AG04449 (cell line): ENCODE measurements around the gene BABAM2.

ENCODE experiments used
- CTCF ChIA-PET: fragments of 350-600 bp; formaldehyde crosslinking; extraction: SDS; loops from one replicate; lab custom pipeline; 2021; ENCODE audit warnings: antibody characterized with exemption; lab: Yijun Ruan, JAX
- POLR2A ChIA-PET: fragments of 400-600, 350-600 bp; formaldehyde crosslinking; extraction: SDS; loops from one replicate; lab custom pipeline; 2020; ENCODE audit warnings: antibody characterized with exemption, inconsistent platforms; lab: Yijun Ruan, JAX
- DNase-seq: peaks from one replicate; pipeline ENCODE4 v3.0.0-alpha.2; 2010; ENCODE audit warnings: low read depth, low spot score
- H3K4me3 ChIP-seq: 2 replicates; pipeline ENCODE4 v1.5.1; 2011; ENCODE audit warnings: low read depth, mild to moderate bottlenecking, control low read depth, low read length
- CTCF ChIP-seq: IDR thresholded peaks from one replicate; pipeline ENCODE4 v1.5.1; 2011; ENCODE audit warnings: mild to moderate bottlenecking, moderate library complexity, low read length, control low read depth, inconsistent platforms; ENCODE audit not compliant: insufficient read depth; ENCODE audit errors: missing control alignments

BABAM2 gene

GRCh38 chr2:27955384-27956161, 65.0 kb downstream of the BABAM2 start:
- CTCF ChIA-PET: interaction anchor here (1.3 kb wide), 1 partner anchor 441 kb away, joined by 3 read pairs; no protein-coding TSS in a partner anchor
- POLR2A ChIA-PET: interaction anchor here (0.8 to 1.3 kb wide), 3 partner anchors 37 to 436 kb away, joined by 3 to 5 read pairs (median 4); no protein-coding TSS in a partner anchor
- DNase-seq: no peak
- H3K4me3 ChIP-seq: no peak overlapping the region
- TF ChIP-seq CTCF: no peak

DNA sequence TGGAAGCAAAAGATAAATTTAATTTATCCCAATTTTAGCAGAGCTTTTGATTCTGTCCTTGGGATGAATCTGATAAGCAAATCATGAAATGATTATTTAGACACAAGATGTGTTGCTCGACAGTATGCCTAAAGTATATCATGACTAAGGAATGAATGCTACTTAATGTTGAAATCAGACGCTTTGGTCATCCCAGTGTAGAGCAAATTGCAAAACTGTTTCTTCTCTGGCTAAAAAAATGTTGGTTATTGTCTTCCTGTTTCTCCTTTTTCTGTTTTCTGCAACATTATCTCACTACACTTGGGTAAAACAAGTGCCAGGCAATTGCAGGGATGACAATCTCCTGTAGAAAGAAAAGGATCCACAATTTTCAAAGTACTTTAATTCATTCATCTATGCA, 66.4 kb downstream of the BABAM2 start:
- peak; percentile 40 for DNase-seq
- no peak overlapping the region for H3K4me3 ChIP-seq
- ChIA-PET POLR2A (no interaction called here), CTCF (no interaction called here)
- TF ChIP-seq CTCF: no peak

DNA sequence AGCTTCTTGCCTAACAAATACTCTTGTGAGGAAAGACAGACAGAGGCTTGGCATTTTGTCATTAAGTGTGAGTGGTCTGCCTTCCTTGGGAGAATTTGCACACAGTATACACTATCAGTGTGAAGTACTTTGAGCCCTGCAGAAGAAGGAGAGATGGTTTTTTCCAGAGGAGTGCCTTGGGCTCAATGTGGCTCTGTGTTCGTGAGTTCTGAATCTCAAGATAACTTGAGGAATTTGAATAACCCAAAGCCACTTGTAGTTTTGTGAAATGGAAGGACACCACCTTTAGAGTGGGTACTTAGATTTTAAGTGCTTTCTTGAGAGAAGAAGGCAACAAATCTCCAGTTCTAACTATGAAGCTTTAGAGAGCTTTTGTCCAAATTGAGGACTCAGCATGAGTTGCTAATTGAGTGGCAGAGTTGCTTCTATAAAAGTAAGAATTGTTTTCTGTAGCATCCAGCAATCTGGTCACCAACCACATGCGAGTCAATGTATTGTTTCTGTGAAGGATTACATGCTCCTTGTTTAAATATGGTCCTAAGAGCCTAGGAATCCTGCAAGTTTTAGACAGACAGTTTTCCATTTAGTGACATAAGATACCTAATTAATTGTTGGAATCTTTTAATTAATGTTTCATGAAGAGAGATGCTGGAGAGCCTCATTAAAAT, 68.3 kb downstream of the BABAM2 start:
- ChIA-PET CTCF (no interaction called here), POLR2A (no interaction called here)
- no peak for TF ChIP-seq CTCF
- no peak for DNase-seq
- H3K4me3 ChIP-seq: no peak overlapping the region

DNA sequence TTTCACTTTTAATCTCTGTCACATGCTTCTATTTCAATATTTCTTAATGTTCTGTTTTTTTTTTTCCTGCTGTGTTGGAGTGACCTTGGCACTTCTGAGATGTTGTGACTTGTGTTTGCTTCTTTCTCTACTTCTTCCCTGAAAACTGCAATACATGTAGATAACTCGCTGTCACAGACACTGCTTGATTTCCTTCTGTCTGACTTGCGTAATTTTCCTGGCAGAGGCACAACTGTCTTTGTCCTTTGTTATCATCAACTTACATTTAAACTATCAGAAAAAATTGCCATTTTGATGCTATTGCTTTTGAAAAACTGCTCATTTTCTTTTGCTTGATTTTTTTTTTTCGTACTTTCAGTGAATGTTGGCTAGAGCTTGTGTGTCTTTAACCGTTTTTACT, 69.0 kb downstream of the BABAM2 start:
- no peak for TF ChIP-seq CTCF
- H3K4me3 ChIP-seq: no peak overlapping the region
- CTCF ChIA-PET: no interaction called here
- POLR2A ChIA-PET: no interaction called here
- DNase-seq: no peak

DNA sequence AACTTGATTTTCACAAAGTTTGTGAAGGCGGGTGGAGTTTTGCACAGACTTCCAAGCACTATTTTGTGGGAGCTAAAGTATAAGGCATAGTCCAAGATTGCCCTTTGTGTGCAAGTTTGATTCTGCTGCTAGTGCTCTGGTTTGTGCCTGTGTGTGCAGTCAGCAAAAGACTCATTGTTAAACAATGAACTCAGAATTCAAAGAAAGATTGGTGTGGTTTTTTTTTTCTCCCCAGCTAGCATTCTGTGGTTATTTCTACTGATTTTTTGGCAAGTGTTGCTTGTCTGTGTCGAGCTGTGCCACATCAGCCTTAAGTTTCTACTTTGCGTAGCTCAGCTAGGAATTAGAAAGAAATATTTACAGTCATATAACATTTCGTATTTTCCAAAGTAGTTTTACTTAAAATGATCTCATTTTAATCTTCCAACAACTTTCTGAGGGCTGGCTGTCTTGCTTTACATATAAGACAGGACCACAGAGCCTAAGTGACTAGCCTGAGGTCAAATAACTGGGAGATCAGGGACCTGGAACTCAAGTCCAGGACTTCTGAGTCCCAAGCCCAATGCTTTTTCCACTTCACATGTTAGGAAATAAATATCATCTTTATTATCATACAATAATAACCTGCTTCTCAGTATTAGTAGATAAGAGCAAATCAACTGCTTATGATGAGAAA, 69.8 kb downstream of the BABAM2 start:
- DNase-seq: peak; percentile 87
- TF ChIP-seq CTCF: no peak
- POLR2A ChIA-PET: no interaction called here
- CTCF ChIA-PET: no interaction called here
- no peak overlapping the region; the same call in 1 of the 2 replicates for H3K4me3 ChIP-seq

DNA sequence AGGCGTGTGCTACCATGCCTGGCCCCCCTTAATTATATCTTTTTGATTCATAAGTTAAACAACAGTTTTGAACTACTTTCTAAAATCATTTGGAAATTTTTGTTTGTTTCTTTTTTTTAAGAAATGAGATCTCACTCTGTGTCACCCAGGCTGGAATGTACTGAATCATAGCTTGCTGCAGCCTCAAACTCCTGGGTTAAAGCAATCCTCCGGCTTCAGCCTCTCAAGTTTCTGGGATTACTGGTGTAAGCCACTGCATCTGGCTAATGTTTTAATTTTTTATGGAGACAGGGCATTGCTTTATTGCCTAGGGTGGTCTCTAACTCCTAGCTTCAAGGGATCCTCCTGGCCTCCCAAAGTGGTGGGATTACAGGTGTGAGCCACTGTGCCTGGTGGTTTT, 71.5 kb downstream of the BABAM2 start:
- TF ChIP-seq CTCF: no peak

More for the DNA sequence above, 71.5 kb downstream of the BABAM2 start:
- no peak overlapping the region for H3K4me3 ChIP-seq
- ChIA-PET CTCF (interaction anchor here (1.0 to 1.2 kb wide), 3 partner anchors 10 to 434 kb away, joined by 3 to 4 read pairs (median 3); no protein-coding TSS in a partner anchor), POLR2A (no interaction called here)
- DNase-seq: no peak
